ENCODE data around the gene TTC23.
A peak's percentile ranks its signal among the peaks of the same experiment; 100 is the strongest.
"Not testable (repeated sequence)": the region's sequence is repeated elsewhere in the genome, so short reads cannot be mapped to it uniquely, and the experiment has no call there.

TTC23 gene

GRCh38 chr15:99197856-99198255 is 51.5 kb downstream of the TTC23 start:
- no peak for DNase-seq (ENCODE audit: low spot score)

- not testable (repeated sequence) for DNase-seq (ENCODE audit: low spot score)
These were observed 57.2 kb downstream of the TTC23 start for GRCh38 chr15:99192181-99192580.

GRCh38 chr15:99187936-99188335 is 61.4 kb downstream of the TTC23 start:
- DNase-seq (ENCODE audit: low spot score): no peak

- no peak for DNase-seq (ENCODE audit: low spot score)
These were observed 63.8 kb downstream of the TTC23 start for GRCh38 chr15:99185414-99186130.

- DNase-seq (ENCODE audit: low spot score): no peak
These were observed 66.6 kb downstream of the TTC23 start for GRCh38 chr15:99182791-99183190.

GRCh38 chr15:99181545-99181971 is 67.8 kb downstream of the TTC23 start:
- DNase-seq (ENCODE audit: low spot score): peak; percentile 39

- no peak for DNase-seq (ENCODE audit: low spot score)
These were observed 68.4 kb downstream of the TTC23 start for GRCh38 chr15:99180964-99181306.

GRCh38 chr15:99180086-99180963 is 69.1 kb downstream of the TTC23 start:
- DNase-seq (ENCODE audit: low spot score): no peak

GRCh38 chr15:99177679-99178078 is 71.7 kb downstream of the TTC23 start:
- DNase-seq (ENCODE audit: low spot score): no peak

- DNase-seq (ENCODE audit: low spot score): no peak
These were observed 72.6 kb downstream of the TTC23 start for GRCh38 chr15:99176757-99177156.

- DNase-seq (ENCODE audit: low spot score): no peak
These were observed 74.6 kb downstream of the TTC23 start for GRCh38 chr15:99174567-99175395.

- no peak for DNase-seq (ENCODE audit: low spot score)
These were observed 76.4 kb downstream of the TTC23 start for GRCh38 chr15:99172989-99173388.

- DNase-seq (ENCODE audit: low spot score): no peak
These were observed 77.2 kb downstream of the TTC23 start for GRCh38 chr15:99172171-99172570.

GRCh38 chr15:99170476-99171065 is 78.8 kb downstream of the TTC23 start:
- no peak for DNase-seq (ENCODE audit: low spot score)

GRCh38 chr15:99169769-99170311 is 79.5 kb downstream of the TTC23 start:
- no peak for DNase-seq (ENCODE audit: low spot score)

- no peak for DNase-seq (ENCODE audit: low spot score)
These were observed 80.5 kb downstream of the TTC23 start for GRCh38 chr15:99168601-99169580.

GRCh38 chr15:99167640-99168039 is 81.7 kb downstream of the TTC23 start:
- no peak for DNase-seq (ENCODE audit: low spot score)

- no peak for DNase-seq (ENCODE audit: low spot score)
These were observed 82.2 kb downstream of the TTC23 start for GRCh38 chr15:99167201-99167600.

GRCh38 chr15:99165956-99166689 is 83.3 kb downstream of the TTC23 start:
- DNase-seq (ENCODE audit: low spot score): no peak

Data from iPS-NIHi11 (cell line).